ENCODE results near the gene LBHD2. TPM values are rescaled to one million over a fixed set of nuclear protein-coding genes. Genes with fewer than 3 reads are reported as not detected.

The LBHD2 gene
- total and polyA plus RNA-seq, 2 of the 13 experiments (the other 11 are each of a cell fraction or from before 2014, with no cell fraction given): 0.67 to 1.00 TPM

- TF ChIP-seq ZFYVE20 (CRISPR knock-in tag; IDR thresholded peaks at IDR 0.05; ENCODE audit: borderline replicate concordance, low read depth) (no peak), ZNF33B (CRISPR knock-in tag; IDR thresholded peaks at IDR 0.05) (no peak), ZFP91 (CRISPR knock-in tag; IDR thresholded peaks at IDR 0.05; ENCODE audit: borderline replicate concordance) (no peak), ATF7 (IDR thresholded peaks at IDR 0.05) (no peak), ATF7 (CRISPR knock-in tag; IDR thresholded peaks at IDR 0.05) (no peak), SP2 (CRISPR knock-in tag; IDR thresholded peaks at IDR 0.05) (no peak), FOXC1 (CRISPR knock-in tag; IDR thresholded peaks at IDR 0.05; ENCODE audit: borderline replicate concordance) (no peak), JUN (CRISPR knock-in tag; IDR thresholded peaks at IDR 0.05) (no peak), SMAD9 (CRISPR knock-in tag; IDR thresholded peaks at IDR 0.05) (no peak), NAIF1 (CRISPR knock-in tag; IDR thresholded peaks at IDR 0.05; ENCODE audit: borderline replicate concordance) (no peak), HHEX (CRISPR knock-in tag; IDR thresholded peaks at IDR 0.05) (no peak), SIX1 (CRISPR knock-in tag; IDR thresholded peaks at IDR 0.05; ENCODE audit: borderline replicate concordance) (no peak), CBX2 (IDR thresholded peaks at IDR 0.05; ENCODE audit: low read depth, low read length) (no peak), CBX2 (CRISPR knock-in tag; IDR thresholded peaks at IDR 0.05; ENCODE audit: low read depth) (no peak), SPEN (CRISPR knock-in tag; IDR thresholded peaks at IDR 0.05; ENCODE audit: low read depth) (0 out of 2 replicates have a peak, but pooled peaks have one; percentile 21), ZNF331 (CRISPR knock-in tag; IDR thresholded peaks at IDR 0.05) (no peak), ZNF619 (CRISPR knock-in tag; IDR thresholded peaks at IDR 0.05) (no peak), ZNF574 (CRISPR knock-in tag; IDR thresholded peaks at IDR 0.05) (peak; percentile 25; the same call in 1 of the 2 replicates), CHCHD3 (CRISPR knock-in tag; IDR thresholded peaks at IDR 0.05) (no peak), ZFY (CRISPR knock-in tag; IDR thresholded peaks at IDR 0.05) (no peak; the same call in none of the 2 replicates), ELF3 (CRISPR knock-in tag; IDR thresholded peaks at IDR 0.05) (no peak), ZNF160 (CRISPR knock-in tag; IDR thresholded peaks at IDR 0.05) (no peak), U2AF1 (optimal IDR thresholded peaks at IDR 0.05; ENCODE audit: low read depth, low read length) (no peak), ZNF597 (CRISPR knock-in tag; IDR thresholded peaks at IDR 0.05) (no peak), XRCC5 (optimal IDR thresholded peaks at IDR 0.05; ENCODE audit: low read length) (peak; percentile 46), ZNF83 (CRISPR knock-in tag; IDR thresholded peaks at IDR 0.05; ENCODE audit: borderline replicate concordance) (0 out of 2 replicates have a peak, but pooled peaks have one; percentile 16)
Observed at GRCh38 chr14:103091041-103091882, 7.3 kb downstream of the LBHD2 start (continued).
